ENCODE measurements around the gene MED8.
A peak's percentile ranks its signal among the peaks of the same experiment; 100 is the strongest.
"Not testable (repeated sequence)": the region's sequence is repeated elsewhere in the genome, so short reads cannot be mapped to it uniquely, and the experiment has no call there.

The MED8 gene

DNA sequence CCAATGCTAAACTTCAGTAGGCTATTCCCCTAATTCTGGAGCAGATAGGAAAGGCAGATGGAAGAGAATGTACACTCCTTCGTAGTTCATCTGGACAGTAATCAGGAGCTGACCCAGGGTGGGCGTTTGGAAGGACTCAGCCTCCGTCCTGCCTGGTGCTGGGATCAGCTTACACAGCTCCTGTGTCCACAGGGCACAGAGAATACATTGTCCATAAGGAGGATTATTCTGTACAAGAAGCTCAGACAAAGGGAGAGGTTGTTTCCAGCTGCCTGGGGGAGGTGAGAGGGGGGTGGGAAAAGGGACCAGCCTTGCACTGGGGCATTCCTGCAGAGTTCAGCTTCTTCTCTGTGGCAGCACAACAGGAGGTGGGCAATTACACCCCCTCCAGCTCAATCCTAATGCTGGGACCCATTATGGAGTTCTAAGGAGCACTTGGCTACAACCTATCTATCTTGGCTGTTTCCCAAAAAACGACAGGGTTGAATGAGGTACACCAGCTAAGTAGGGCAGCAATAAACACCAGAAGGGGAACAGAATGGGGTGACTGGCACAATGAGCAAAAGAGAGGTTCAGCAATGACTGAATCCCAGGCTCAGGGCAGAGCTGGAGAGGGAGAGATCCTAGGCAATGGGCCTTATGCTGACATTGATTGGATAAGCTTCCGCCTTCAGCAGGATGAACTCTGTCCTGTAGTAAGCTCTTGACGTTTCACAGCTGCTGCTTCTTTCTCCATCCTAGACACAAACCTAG lies 7.4 kb downstream of the MED8 start:
- no peak for DNase-seq

DNA sequence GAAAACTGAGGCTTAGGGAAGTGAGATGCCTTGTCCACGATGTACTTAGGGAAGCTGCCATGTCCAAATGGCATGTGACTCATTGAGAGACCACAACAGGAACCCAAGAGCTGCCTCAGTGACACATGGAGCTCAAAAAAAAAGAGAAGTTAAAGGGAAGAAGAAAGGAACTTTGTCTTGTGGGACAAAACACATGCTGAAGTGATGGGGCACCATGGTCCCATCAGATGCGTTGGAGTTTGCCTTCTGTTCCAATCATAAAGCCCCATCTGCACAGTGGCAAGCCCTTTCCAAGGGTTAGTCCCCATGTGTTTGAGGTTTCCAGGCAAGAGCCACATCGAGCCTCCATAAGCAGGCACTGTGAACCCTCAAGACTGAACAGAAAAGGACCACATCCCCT lies 8.0 kb downstream of the MED8 start:
- DNase-seq = no peak

- no peak for DNase-seq
These were observed 10.1 kb downstream of the MED8 start for GRCh38 chr1:43379476-43379875.

- DNase-seq = no peak
These were observed 11.8 kb downstream of the MED8 start for GRCh38 chr1:43377831-43378230.

DNA sequence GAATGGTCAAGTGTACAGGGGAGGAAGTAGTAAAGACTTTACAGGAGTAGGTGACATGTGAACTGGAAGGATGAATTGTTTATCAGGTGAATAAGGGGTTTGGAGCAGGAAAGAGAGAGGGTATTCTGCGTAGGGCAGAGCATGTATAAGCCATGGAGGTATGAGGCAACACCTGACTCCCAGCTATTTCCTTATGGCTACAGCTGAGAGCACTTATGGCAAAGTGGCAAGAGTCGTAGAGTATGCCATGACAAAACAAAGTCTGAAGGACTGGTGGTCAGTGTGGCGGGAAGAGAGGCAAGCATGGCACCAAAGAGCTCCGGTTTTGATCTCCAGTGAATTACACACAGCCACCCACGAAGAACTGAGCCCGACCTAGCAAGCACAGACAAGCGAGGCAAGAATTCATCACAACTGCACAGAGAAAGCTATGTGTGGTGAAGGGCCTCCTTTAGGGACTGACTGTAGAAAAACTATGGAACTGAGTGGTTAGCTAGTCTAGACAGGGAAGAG lies 12.8 kb downstream of the MED8 start:
- DNase-seq = no peak

DNA sequence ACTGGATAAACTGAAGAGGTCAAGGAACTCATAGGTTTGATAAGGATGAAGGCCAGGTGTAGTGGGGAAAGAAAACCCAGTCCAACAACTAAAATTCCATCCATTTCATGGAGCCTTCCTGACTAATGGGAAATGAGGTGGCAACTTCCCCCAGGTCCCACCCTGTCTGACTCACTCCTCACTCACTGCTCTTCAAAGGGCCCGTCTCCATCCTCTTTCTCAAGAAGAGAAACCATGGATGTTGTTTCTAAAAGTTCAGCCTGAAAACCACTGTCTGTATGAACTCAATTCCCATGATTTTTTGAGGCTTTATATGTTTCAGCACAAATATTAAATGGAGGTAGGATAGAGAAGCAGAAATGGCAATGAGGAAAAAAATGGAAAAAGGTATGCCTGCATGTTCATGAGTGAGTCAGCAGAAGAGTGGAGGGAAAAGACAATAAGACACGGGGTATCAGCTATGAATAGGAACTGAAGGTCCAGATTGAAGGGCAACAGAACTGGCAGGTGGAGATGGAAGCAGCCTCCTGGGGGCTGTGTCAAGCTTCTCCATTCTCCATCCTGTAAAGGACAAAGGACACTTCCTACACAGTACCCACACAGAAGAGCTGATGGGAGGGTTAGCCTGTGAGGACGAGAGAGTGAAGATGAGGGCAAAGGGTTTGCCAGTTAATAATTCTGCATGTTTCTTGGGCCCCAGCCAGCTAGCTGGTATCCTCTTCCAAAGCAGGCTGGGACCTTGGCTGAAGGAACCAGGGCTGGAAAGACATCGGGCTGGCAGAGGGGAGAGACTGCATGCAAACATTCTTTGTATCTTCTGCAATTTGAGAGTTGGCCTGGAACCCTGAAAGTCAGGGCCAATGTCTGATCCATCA lies 16.3 kb downstream of the MED8 start:
- DNase-seq = no peak

- no peak for DNase-seq
These were observed 17.4 kb downstream of the MED8 start for GRCh38 chr1:43372172-43372571.

- no peak for DNase-seq
These were observed 19.0 kb downstream of the MED8 start for GRCh38 chr1:43370564-43370963.

- not testable (repeated sequence) for DNase-seq
These were observed 19.8 kb downstream of the MED8 start for GRCh38 chr1:43369779-43370178.

DNA sequence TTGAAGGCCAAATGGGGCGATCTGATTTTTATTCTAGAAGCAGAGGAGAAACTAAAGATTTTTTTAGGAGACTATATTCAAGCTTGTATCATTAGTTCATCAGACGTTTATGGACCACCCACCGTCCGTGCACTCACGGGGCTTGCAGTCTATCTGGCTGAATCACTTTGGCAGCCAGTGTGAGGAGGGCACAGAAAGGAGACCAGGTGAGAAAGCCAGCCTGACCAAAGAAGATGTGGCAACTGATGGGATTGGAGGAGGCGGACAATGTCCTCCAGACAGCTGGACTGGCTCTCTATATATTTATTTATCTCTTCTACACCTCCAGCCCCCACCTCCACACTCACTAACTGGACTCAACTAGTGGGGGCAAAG lies 21.0 kb downstream of the MED8 start:
- DNase-seq = no peak

- DNase-seq = peak; percentile 36 to 76 (median 59)
These were observed 21.5 kb downstream of the MED8 start, which contains the start of gene ELOVL1 for GRCh38 chr1:43367904-43368645. TSS of gene ELOVL1 (minus strand) at chr1:43368011. CDS start at chr1:43365609, 2,402 bp downstream.

DNA sequence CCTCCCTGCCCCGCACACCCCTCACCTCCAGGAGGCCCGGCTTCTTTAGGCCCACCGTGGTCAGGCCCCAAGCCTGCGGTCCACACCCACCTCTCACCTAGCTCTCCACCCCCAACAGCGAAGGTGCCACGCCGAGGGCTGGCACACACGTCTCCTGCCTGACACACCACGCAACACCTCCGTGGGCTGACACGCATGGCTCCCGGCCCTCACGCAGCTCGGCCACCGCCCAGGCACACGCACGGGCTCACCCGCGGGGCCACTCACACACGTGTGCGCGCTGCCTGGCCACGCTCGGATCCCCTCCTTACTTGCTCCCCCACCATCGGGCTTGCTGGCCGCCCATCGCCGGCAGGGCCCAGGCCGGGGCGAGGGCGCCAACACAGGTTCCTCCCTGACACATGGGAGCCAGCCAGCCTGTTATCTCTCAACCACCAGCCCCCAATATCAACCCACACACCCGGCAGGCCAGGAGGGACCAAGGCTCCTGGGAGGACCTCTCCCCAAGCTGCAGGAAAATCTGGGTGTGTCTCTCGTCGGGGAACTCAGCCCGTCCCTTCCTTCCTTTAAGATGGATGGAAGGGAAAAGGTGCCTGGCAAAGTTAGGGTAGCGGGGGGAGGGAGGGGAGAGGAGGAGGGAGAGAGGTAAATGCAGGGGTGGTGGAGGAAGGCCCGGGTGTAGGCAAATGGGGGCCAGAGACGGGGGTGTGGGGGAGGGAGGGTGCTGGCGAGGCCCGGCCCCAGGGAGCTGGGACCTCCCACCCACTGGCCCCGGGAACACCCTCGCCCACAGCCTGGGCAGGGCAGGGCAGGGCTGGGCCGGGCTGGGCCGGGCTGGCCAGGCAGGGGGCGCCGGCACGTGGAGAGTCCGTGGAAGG lies 22.3 kb downstream of the MED8 start:
- DNase-seq = peak in 5 of 6 experiments; percentile 30 to 62 (median 51)

DNA sequence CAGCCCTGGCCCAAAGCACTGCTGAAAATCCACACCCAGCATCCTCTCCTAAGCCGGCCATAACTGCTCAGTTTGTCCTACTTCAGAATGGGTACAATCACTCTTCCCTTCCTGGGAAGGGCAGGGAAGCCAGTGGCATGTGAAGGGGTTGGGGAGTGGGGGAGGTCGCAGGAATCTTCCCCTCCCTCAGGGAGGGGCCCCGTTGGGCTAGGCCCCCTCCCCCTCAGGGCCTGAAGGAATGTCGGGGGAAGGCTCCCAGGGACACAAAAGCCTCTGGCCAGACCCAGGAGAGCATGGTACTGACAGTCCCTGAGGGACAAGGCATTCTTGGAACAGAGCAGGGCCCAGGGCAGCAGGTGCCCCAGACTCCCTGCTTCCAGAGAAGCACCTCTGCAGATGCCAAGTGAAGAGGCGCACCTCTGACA lies 23.0 kb downstream of the MED8 start:
- no peak for DNase-seq

DNA sequence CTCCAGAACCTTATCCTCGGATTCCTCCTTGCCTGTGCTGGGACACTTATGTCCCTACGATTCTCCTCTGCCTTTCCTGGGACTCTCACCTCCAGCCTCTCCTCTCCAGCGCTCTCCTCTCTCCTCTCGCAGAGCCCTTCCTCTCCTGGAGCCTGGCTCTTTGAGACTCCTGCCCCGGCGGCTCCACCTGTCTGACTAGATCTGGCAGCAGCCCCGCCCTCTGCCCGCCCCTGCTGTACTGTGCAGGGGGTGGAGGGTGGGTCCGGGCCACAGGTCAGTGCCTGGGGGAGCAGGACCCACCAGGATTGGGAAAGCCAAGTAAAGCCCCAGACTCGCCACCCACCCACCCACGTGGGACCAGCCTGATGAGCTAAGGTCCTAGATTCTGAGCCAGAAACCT lies 23.4 kb downstream of the MED8 start:
- DNase-seq = no peak

DNA sequence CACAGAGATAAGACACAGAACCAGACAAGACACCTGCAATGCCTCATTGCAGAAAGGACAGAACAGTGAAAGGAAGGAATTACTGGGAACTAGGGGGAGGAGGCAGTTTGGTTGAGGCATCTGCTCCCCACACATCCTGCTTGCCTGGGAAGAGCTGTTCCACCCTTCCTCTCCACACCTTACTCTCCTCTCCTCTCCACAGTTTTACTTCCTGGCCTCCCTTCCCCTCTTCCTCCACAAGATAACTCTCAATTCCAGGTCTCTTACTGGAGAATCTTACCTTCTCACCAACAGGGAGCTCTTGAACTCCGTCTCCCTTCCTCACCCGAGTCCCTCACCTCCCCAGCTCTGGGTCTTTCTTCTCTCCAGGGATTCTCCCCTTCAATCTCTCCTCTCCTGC lies 23.9 kb downstream of the MED8 start:
- no peak for DNase-seq

- DNase-seq = no peak
These were observed 25.6 kb downstream of the MED8 start for GRCh38 chr1:43363935-43364525.

- DNase-seq = no peak
These were observed 26.2 kb downstream of the MED8 start for GRCh38 chr1:43363283-43363934.

GRCh38 chr1:43360616-43361015 lies 29.0 kb downstream of the MED8 start:
- DNase-seq = no peak

DNA sequence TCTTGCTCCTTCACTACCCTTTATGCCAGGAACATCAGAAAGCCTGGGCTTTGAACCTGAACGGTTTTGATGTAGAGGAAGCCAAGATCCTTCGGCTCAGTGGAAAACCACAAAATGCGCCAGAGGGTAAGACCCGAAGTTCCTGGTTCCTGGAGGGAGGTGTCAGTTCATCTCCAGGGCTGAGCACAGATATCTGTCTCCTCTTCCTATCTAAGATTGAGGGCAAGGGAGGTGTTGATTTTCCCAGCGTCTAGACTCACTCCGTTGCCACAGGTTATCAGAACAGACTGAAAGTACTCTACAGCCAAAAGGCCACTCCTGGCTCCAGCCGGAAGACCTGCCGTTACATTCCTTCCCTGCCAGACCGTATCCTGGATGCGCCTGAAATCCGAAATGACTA lies 29.9 kb downstream of the MED8 start:
- no peak for DNase-seq

- DNase-seq = peak; percentile 91 to 97 (median 94)
These were observed 30.6 kb downstream of the MED8 start, which contains the start of gene CDC20 for GRCh38 chr1:43358746-43359693. TSS of gene CDC20 (plus strand) at chr1:43358981. CDS start at chr1:43359216, 235 bp downstream.
